ENCODE results near the gene BST1.

Gene BST1

DNA sequence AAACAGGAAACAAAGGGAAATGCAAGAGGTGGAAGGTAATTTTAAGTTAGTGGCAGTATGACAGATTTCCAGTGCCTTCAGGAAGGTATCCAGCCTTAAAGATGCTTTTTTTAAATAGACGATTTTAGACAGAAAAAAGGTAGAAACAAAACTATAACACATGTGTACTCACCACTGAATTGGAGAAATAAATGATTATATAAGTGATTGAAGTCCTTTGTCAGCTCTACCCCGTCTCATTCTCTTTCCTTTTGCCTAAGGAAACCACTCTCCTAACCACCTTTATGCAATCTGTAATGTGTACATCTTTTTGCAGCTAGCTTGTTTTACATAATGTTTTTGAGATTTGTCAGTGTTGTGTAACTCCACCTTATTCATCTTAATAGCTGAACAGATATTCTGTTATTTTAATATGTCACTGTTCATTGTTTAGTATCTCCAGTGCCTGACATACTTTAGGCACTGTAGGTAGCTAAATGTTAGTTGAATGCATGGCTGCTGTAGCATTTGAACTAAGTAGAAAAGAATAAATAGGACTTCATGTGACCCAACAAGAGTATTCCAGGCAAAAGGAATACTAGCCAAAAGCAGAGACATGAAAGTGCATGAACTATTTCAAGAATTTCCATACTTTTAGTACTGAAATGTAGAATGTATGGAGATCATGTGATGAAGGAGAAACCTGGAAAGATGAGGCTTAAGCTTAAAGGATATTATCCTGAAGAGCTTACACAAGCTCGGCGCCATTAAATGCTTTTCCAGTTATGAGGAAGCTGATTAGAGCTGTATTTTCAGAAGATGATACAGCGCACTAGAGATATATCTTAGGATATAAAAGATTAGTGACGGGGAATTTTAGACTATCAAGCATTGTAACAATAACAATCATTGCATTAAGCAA is 20.4 kb upstream of the BST1 start:
- Histone ChIP-seq H3K4me2 (ENCODE audit: low read depth, low read length, poor library complexity, severe bottlenecking) (peak overlapping the region; percentile 79), H2AFZ (ENCODE audit: low read depth, low read length, severe bottlenecking) (peak overlapping the region; percentile 92), H3K9me3 (ENCODE audit: insufficient read depth, low read length) (no peaks in the 10 kb centered on the region), H3K27ac (ENCODE audit: low read depth, low read length) (peak overlapping the region; percentile 94), H3K9me2 (replicated peaks; ENCODE audit: insufficient read depth, low read length) (no peaks in the 10 kb centered on the region), H3K9ac (ENCODE audit: low read length) (peak overlapping the region; percentile 95), H3F3A (ENCODE audit: insufficient read depth) (peaks cover 14% of the 10 kb centered on the region), H4K20me1 (ENCODE audit: low read depth, low read length) (no peaks in the 10 kb centered on the region; the same call in 1 of the 2 replicates), H3K36me3 (ENCODE audit: low read length) (peaks cover 21% of the 10 kb centered on the region), H3K27me3 (ENCODE audit: low read length) (no peaks in the 10 kb centered on the region), H3K79me2 (ENCODE audit: insufficient read depth, low read length) (peaks cover 68% of the 10 kb centered on the region), H3K4me3 (ENCODE audit: insufficient read depth, low read length, poor library complexity, severe bottlenecking) (peak overlapping the region; percentile 99)
- no peak for TF ChIP-seq EZH2phosphoT487 (conservative IDR thresholded peaks at IDR 0.05; ENCODE audit: low read length)
- TF ChIP-seq, protein P1, sequence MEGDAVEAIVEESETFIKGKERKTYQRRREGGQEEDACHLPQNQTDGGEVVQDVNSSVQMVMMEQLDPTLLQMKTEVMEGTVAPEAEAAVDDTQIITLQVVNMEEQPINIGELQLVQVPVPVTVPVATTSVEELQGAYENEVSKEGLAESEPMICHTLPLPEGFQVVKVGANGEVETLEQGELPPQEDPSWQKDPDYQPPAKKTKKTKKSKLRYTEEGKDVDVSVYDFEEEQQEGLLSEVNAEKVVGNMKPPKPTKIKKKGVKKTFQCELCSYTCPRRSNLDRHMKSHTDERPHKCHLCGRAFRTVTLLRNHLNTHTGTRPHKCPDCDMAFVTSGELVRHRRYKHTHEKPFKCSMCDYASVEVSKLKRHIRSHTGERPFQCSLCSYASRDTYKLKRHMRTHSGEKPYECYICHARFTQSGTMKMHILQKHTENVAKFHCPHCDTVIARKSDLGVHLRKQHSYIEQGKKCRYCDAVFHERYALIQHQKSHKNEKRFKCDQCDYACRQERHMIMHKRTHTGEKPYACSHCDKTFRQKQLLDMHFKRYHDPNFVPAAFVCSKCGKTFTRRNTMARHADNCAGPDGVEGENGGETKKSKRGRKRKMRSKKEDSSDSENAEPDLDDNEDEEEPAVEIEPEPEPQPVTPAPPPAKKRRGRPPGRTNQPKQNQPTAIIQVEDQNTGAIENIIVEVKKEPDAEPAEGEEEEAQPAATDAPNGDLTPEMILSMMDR (IDR thresholded peaks at IDR 0.05; ENCODE audit: insufficient read depth, low read length, poor library complexity, severe bottlenecking) = no peak

DNA sequence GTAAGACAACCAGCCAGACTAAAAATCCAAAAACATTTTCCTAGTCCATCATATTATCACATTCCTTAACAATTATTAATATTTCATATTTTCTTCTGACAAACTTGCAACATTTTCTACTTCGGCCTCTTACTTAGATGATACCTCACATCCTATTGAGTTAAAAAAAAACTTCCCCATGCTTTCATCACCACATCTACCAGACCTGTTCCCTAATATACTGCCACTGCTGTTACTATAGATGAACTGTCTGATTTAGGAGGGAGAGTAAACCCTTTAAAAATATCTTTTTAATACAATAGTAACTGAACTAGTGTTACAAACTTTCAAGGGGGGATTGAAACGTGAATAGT is 19.7 kb upstream of the BST1 start:
- no peak overlapping the region for H2AFZ ChIP-seq (ENCODE audit: low read depth, low read length, severe bottlenecking)
- no peaks in the 10 kb centered on the region for H3K9me3 ChIP-seq (ENCODE audit: insufficient read depth, low read length)
- H3K4me2 ChIP-seq (ENCODE audit: low read depth, low read length, poor library complexity, severe bottlenecking) = peak overlapping the region; percentile 79
- no peaks in the 10 kb centered on the region for H3K27me3 ChIP-seq (ENCODE audit: low read length)
- H3K9me2 ChIP-seq (replicated peaks; ENCODE audit: insufficient read depth, low read length) = no peaks in the 10 kb centered on the region
- H3K9ac ChIP-seq (ENCODE audit: low read length) = peak overlapping the region; percentile 95; the same call in 1 of the 2 replicates
- peaks cover 27% of the 10 kb centered on the region for H3K36me3 ChIP-seq (ENCODE audit: low read length)
- peak overlapping the region; percentile 99 for H3K4me3 ChIP-seq (ENCODE audit: insufficient read depth, low read length, poor library complexity, severe bottlenecking)
- H3K79me2 ChIP-seq (ENCODE audit: insufficient read depth, low read length) = peaks cover 63% of the 10 kb centered on the region
- TF ChIP-seq, protein P1 (IDR thresholded peaks at IDR 0.05; ENCODE audit: insufficient read depth, low read length, poor library complexity, severe bottlenecking) = no peak
- no peak for TF ChIP-seq EZH2phosphoT487 (conservative IDR thresholded peaks at IDR 0.05; ENCODE audit: low read length)
- H3F3A ChIP-seq (ENCODE audit: insufficient read depth) = peaks cover 8% of the 10 kb centered on the region
- no peak overlapping the region for H3K27ac ChIP-seq (ENCODE audit: low read depth, low read length)
- H4K20me1 ChIP-seq (ENCODE audit: low read depth, low read length) = no peaks in the 10 kb centered on the region; the same call in 1 of the 2 replicates

DNA sequence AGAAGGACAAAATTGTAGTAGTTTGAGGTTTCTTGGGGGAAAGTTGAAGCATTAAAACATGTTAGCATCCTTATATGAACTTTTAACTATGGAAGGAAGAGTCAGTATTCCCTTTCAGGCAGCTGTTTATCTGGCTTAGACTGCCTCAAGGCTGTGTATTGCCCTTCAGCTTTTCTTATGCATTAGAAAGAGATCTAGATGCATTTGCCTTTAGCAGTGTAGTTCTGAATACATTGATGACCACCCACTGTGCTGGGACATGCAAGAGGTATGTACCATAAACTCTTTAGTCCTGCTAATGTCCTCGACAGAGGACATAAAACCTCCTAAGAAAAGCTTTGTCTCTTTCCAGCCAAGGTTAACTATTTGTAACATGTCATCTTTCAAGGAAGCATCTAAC is 18.4 kb upstream of the BST1 start:
- H4K20me1 ChIP-seq (ENCODE audit: low read depth, low read length) = no peaks in the 10 kb centered on the region; the same call in 1 of the 2 replicates
- H3K9me2 ChIP-seq (replicated peaks; ENCODE audit: insufficient read depth, low read length) = no peaks in the 10 kb centered on the region
- no peak overlapping the region for H3K27ac ChIP-seq (ENCODE audit: low read depth, low read length)
- H3K27me3 ChIP-seq (ENCODE audit: low read length) = no peaks in the 10 kb centered on the region
- TF ChIP-seq, protein P1 (IDR thresholded peaks at IDR 0.05; ENCODE audit: insufficient read depth, low read length, poor library complexity, severe bottlenecking) = no peak
- TF ChIP-seq EZH2phosphoT487 (conservative IDR thresholded peaks at IDR 0.05; ENCODE audit: low read length) = no peak
- no peaks in the 10 kb centered on the region for H3K9me3 ChIP-seq (ENCODE audit: insufficient read depth, low read length)
- H3K79me2 ChIP-seq (ENCODE audit: insufficient read depth, low read length) = peaks cover 49% of the 10 kb centered on the region
- no peak overlapping the region for H3K4me2 ChIP-seq (ENCODE audit: low read depth, low read length, poor library complexity, severe bottlenecking)
- H3F3A ChIP-seq (ENCODE audit: insufficient read depth) = no peaks in the 10 kb centered on the region
- no peak overlapping the region for H3K4me3 ChIP-seq (ENCODE audit: insufficient read depth, low read length, poor library complexity, severe bottlenecking)
- H3K9ac ChIP-seq (ENCODE audit: low read length) = no peak overlapping the region
- peaks cover 25% of the 10 kb centered on the region for H3K36me3 ChIP-seq (ENCODE audit: low read length)
- H2AFZ ChIP-seq (ENCODE audit: low read depth, low read length, severe bottlenecking) = no peak overlapping the region
